Activated T-cell treated with anti-CD3 and anti-CD28 coated beads, Interleukin-2, amount 50 U/mL, for 24 hours (primary cell): ENCODE data around the gene CYB561.

Experiments used
- DNase-seq: peaks from one replicate; pipeline ENCODE4 v3.0.0-alpha.2; 2020
- H3K27ac Mint-ChIP-seq: 2 replicates; pipeline ENCODE4 v1.8.0; 2020; ENCODE audit warnings: mild to moderate bottlenecking, mixed read lengths
- H3K27me3 Mint-ChIP-seq: 2 replicates; pipeline ENCODE4 v1.8.0; 2020; ENCODE audit warnings: mixed read lengths
- H3K36me3 Mint-ChIP-seq: 2 replicates; pipeline ENCODE4 v1.8.0; 2020; ENCODE audit warnings: low read depth, mixed read lengths
- H3K4me1 Mint-ChIP-seq: 2 replicates; pipeline ENCODE4 v1.8.0; 2020; ENCODE audit warnings: low read depth, mixed read lengths
- H3K4me3 Mint-ChIP-seq: 2 replicates; pipeline ENCODE4 v1.8.0; 2020; ENCODE audit warnings: mild to moderate bottlenecking, moderate library complexity, mixed read lengths
- H3K9me3 Mint-ChIP-seq: 2 replicates; pipeline ENCODE4 v1.8.0; 2020; ENCODE audit warnings: mixed read lengths

CYB561 gene

DNA sequence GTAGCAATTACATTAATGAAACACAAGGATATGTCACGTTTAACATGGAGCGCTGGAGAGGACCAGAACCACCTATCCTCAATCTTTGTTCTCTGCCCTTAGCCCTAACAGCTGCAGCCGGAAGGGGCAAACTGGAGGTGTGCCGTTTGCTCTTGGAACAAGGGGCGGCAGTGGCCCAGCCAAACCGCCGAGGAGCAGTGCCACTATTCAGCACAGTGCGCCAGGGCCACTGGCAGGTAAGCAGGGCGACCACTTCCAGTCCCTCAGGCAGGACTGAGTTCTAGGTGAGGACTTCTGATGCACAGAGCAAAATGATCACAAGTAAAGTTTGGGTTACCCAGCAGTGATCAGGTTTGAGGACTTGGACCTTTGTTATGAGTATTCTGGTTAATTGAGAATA lies 41.1 kb downstream of the CYB561 start:
- DNase-seq, result no peak
- no peaks in the 10 kb centered on the region for H3K36me3 Mint-ChIP-seq
- no peak overlapping the region for H3K4me3 Mint-ChIP-seq
- peaks cover 6% of the 10 kb centered on the region for H3K4me1 Mint-ChIP-seq
- no peak overlapping the region for H3K27ac Mint-ChIP-seq
- no peaks in the 10 kb centered on the region for H3K9me3 Mint-ChIP-seq
- H3K27me3 Mint-ChIP-seq, result no peaks in the 10 kb centered on the region

GRCh38 chr17:63402431-63403212 lies 43.5 kb downstream of the CYB561 start:
- no peak overlapping the region for H3K27ac Mint-ChIP-seq
- DNase-seq, result no peak

GRCh38 chr17:63399856-63400255 lies 46.2 kb downstream of the CYB561 start:
- no peak for DNase-seq
- Mint-ChIP-seq H3K9me3 (no peaks in the 10 kb centered on the region), H3K27me3 (no peaks in the 10 kb centered on the region), H3K36me3 (peaks cover 8% of the 10 kb centered on the region), H3K4me1 (no peaks in the 10 kb centered on the region), H3K4me3 (no peak overlapping the region), H3K27ac (no peak overlapping the region)

More at GRCh38 chr17:63402431-63403212, 43.5 kb downstream of the CYB561 start:
- Mint-ChIP-seq H3K4me1 (peaks cover 6% of the 10 kb centered on the region), H3K4me3 (no peak overlapping the region), H3K27me3 (no peaks in the 10 kb centered on the region), H3K9me3 (no peaks in the 10 kb centered on the region), H3K36me3 (no peaks in the 10 kb centered on the region)

GRCh38 chr17:63399316-63399715 lies 46.8 kb downstream of the CYB561 start:
- Mint-ChIP-seq H3K9me3 (no peaks in the 10 kb centered on the region), H3K27ac (no peak overlapping the region), H3K4me3 (no peak overlapping the region), H3K27me3 (no peaks in the 10 kb centered on the region), H3K4me1 (no peaks in the 10 kb centered on the region), H3K36me3 (peaks cover 8% of the 10 kb centered on the region)
- DNase-seq, result no peak

DNA sequence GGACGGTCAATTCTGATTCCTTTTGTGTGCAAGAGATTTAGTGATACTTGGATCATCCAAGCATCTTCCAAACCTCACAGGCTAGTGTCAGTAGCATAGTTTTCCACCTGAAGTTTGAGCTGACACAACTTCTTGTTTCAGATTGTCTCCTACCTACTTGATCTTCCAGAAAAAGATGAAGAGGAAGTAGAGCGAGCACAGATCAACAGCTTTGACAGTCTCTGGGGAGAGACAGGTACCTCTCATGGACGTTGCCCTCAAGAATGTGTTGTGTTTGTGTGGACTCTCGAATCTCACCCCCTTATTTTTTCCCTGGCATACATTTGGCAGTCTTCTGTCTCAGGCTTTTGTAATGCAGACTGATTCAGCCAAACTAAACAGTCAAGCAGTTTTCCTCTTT lies 47.4 kb downstream of the CYB561 start:
- H3K27ac Mint-ChIP-seq, result no peak overlapping the region
- no peak for DNase-seq
- no peaks in the 10 kb centered on the region for H3K4me1 Mint-ChIP-seq

DNA sequence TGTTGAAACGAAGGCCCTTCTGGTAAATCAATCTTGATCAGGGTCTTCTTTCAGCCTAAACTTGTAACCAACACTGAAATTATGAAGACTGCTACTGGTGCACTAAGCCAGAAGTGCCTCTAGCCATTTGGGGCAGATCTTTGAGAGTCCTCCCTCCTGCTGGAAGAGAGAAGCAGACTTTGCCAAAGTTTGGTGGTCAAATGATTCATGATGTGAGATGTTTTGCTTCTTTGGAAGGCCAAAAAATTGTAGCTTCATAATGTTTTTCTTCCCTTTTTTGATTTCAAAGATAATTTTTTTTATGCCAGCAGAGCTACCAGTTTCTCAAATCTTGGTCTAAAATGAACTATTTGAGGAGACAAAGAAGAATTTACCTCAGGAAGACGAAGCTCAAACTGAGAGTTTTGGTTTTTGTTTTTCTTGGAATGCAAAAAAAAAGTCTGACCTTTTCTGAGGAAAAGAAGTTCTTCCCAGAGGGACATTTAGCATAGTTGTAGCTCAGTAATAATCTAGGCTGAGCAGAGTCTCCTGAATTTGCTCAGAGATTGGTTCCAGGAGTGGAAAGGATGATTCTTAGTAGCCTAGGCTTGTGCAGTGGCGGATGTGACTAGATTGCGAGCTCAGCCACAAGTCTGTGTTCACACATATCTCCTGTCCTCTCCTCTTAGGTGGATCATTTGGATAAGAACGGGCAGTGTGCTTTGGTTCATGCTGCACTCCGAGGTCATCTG lies 50.9 kb downstream of the CYB561 start:
- Mint-ChIP-seq H3K4me3 (no peak overlapping the region), H3K9me3 (no peaks in the 10 kb centered on the region), H3K27ac (no peak overlapping the region), H3K4me1 (no peaks in the 10 kb centered on the region), H3K36me3 (peaks cover 8% of the 10 kb centered on the region), H3K27me3 (no peaks in the 10 kb centered on the region)
- DNase-seq, result no peak

More for the DNA sequence above, 47.4 kb downstream of the CYB561 start:
- peaks cover 8% of the 10 kb centered on the region for H3K36me3 Mint-ChIP-seq
- no peak overlapping the region for H3K4me3 Mint-ChIP-seq
- no peaks in the 10 kb centered on the region for H3K27me3 Mint-ChIP-seq
- no peaks in the 10 kb centered on the region for H3K9me3 Mint-ChIP-seq

GRCh38 chr17:63390090-63390489 lies 56.0 kb downstream of the CYB561 start:
- no peak overlapping the region for H3K27ac Mint-ChIP-seq
- DNase-seq, result no peak
- H3K36me3 Mint-ChIP-seq, result peaks cover 7% of the 10 kb centered on the region
- H3K4me1 Mint-ChIP-seq, result no peaks in the 10 kb centered on the region
- no peak overlapping the region for H3K4me3 Mint-ChIP-seq
- H3K9me3 Mint-ChIP-seq, result no peaks in the 10 kb centered on the region
- no peaks in the 10 kb centered on the region for H3K27me3 Mint-ChIP-seq

DNA sequence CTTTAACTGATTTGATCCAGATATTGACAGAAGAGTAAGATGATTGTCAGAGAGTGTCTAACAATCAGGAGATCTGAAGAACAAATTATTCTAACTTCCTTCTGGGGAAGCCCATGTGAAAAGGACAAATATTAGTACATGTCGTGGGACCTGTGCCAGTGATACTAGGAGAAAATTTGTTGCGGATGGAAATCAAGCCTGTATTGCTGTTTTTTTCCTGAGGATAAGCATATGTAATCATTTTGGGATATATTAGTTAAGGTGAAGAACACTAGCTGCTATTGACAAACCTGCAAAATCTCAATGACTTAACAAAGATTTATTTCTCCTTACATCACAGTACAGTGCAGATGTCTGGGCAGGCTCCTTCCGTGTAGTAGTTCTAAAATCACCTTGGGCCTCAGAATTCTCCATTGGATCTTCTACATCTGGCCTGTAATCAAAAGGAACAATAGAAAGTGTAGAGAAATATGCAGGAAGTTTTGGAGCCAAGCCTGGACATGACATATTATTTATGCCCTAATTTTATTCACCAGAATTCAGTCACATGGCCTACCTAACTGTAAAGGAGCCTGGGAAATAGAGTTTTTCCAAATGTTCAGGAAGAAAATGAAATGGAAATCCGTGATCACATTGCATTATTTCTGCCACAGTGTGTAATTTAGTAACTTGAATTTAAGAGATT lies 58.3 kb downstream of the CYB561 start:
- no peaks in the 10 kb centered on the region for H3K27me3 Mint-ChIP-seq
- no peaks in the 10 kb centered on the region for H3K9me3 Mint-ChIP-seq
- H3K4me3 Mint-ChIP-seq, result no peak overlapping the region
- H3K36me3 Mint-ChIP-seq, result peaks cover 7% of the 10 kb centered on the region
- no peak overlapping the region for H3K27ac Mint-ChIP-seq
- no peaks in the 10 kb centered on the region for H3K4me1 Mint-ChIP-seq
- DNase-seq, result no peak

DNA sequence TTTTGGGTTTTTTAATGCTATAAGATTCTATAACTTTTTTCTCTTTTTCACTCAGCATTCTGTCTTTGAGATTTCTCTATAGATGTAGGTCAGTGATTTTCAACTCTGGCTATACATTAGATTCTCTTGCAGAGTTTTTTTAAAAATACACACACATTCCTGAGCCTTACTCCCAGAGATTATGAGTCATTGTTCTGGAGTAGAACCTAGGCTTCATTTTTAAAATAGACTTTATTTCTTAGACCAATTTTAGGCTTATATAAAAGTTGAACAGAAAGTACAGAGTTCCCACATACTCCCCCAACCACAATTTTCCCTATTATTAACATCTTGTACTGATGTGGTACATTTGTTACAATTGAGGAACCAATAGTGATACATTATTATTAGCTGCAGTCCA lies 63.3 kb downstream of the CYB561 start:
- no peaks in the 10 kb centered on the region for H3K9me3 Mint-ChIP-seq
- H3K27me3 Mint-ChIP-seq, result no peaks in the 10 kb centered on the region
- H3K36me3 Mint-ChIP-seq, result peaks cover 6% of the 10 kb centered on the region
- H3K27ac Mint-ChIP-seq, result no peak overlapping the region
- DNase-seq, result no peak
- no peak overlapping the region for H3K4me3 Mint-ChIP-seq
- H3K4me1 Mint-ChIP-seq, result peaks cover 3% of the 10 kb centered on the region
